HG03280 (cell line): ENCODE data around the gene TMEM235.

Experiments
- ATAC-seq: cut with Tn5 transposase; IDR thresholded peaks from one replicate; pipeline ENCODE4 v1.9.1; 2021; ENCODE audit warnings: mild to moderate bottlenecking, moderate library complexity; ENCODE audit not compliant: unreplicated experiment

The TMEM235 gene

DNA sequence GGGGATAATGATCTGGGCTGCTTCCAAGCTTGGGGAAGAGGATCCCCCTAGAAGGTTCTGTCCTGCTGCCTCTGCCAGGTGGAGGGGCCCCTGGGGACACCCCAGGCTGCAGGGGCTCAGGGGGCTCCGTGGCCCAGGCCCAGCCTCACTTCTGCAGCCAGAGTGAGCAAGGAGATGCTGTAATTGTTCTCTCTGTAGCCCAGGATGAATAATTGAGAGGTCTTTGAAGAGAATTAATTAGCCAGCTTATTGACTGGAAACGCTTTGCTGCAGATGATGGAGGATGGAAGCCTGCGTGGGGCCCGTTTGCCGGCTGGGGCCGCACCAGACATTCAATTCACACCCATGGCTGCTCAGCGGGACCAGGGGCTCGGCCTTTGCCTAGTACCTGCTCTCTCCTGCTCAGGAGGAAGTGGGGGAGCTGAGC, 38.5 kb downstream of the TMEM235 start:
- ATAC-seq = no peak

DNA sequence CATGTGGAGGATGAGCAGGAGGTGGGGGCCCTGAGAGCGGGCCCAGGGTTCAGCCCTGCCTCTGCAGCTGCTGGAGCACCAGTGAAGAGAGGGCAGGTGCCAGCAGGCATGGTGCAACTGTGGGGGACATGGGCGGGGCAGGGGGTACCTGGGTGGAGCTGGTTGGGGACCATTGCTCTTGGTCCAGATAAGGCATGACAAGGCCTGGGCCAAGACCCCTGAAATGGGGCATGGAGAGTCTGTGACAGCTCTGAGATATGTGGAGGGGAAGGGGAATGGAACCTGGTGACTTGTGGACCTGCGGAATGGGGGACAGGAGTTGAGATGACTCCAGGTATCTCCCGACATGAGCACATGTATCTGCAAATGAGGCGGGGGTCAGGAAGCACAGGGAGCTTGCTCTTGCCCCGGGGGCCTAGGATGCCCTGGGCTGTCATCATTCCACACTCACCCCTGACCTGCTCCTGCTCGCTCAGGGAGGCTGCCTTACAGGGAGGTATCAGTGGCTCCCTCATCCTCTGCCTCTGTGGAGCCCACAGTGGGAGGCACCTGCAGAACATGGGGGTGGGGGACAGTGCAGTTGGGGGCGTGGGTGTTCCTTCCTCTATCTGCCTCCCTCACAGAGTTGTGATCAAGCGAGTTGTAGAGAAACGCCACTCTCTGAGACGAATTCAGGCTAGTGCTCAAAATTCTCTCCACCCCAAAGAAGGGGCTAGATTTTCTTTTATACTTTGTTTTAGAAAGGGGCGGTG, 40.2 kb downstream of the TMEM235 start:
- no peak for ATAC-seq

DNA sequence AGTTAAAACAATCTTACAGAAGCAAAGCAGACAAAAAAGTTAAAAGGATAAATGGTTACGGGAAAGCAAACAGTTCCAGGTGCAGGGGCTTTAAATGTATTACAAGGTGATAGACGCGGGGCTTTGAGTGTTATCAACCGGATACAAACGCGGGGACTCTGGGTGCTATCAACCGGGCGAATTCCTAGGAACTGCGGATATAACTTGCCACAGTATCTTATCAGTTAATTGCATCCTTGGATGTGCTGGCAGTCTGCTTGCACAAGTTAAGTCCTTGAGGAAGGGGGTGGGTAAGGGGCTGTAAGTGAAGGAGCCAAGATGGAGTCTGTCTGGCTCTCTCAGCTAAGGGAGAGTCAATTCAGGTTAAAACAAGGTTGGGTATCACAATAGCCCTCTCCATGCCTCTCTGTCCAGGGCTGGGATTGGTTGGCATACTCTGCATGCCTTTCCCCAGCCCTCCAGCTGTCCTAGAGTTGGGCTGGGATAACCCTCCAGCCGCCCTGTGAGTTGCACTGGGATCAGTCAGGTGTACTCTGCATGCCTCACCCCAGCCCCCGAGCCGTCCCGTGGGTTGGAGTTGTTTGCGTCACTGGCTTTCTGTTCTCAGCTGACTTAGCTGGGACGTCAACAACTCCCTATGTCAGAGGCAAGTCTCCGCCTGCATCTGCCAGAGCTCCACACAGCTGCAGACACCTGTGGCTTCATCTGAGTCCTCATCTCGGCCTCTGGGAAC, 40.9 kb downstream of the TMEM235 start:
- peak; percentile 40 for ATAC-seq

DNA sequence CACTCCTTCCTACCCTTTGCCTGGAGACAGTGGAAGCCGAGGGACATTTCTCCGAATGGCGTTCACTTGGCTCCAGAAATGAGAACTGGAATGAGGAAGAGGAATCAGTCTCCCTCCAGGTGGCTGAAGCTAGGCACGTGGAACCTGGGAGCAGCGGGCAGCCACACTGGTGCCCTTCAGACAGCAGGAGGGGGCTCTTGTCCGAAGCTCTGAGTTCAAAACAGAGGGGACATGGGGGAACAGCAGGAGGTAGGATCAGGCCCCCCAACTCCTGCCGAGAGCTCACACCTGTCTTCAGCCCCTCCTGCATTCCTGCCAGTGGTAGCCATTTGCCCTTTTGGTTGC, 41.5 kb downstream of the TMEM235 start:
- no peak for ATAC-seq

DNA sequence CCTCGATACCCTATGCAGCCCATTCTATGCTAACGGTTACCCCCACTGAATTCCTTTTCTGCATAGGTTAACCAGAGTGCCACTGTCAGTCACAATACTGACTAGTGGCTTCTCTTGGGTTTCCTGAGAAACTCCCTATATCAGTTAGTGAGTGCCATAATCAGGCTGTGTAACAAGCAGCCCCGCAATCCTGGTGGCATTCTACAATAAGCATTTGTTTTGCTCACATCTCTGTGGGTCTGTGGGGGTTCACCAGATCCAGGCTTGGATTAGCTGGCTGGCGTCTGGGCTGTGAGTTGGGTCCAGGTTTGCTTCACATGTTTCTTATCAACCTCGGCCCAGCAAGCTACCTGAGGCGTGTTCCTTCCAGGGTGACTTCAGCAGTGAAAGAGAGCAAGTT, 42.4 kb downstream of the TMEM235 start:
- no peak for ATAC-seq

- no peak for ATAC-seq
Measured at GRCh38 chr17:78275355-78275754, 43.9 kb downstream of the TMEM235 start.

GRCh38 chr17:78276098-78276887, 44.9 kb downstream of the TMEM235 start:
- ATAC-seq = peak; percentile 54

GRCh38 chr17:78278139-78278741, 46.8 kb downstream of the TMEM235 start:
- ATAC-seq = no peak

DNA sequence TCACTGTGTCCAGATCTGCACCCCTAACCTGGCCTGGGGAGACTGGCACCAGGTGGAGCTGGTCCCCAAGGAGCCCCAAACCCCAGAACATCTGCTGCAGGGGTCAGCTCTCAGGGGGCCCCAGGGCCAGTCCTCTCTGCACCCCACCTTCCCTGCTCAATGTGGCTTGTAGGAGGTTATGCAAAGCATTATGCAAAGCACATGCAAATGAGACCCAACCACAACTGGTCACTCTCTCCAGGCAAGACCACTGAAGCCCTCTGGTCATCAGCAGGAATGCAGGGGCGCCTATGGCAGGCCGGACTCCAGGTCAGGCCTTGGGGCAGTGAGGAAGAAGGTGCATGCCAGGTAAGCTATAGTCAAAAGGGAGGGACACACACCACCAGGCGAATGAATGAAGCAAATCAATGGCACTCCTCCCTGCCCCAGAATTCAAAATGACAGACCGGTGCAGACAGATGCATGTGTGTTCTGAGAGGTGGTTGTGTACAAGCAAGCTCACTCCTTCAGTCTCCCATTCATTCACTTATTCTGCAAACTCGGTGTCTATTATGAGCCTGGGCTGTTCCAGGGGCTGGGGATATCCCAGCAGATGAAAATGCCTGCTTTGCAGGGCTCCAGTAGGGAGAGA, 48.0 kb downstream of the TMEM235 start:
- ATAC-seq = no peak

- ATAC-seq = no peak
Measured at GRCh38 chr17:78281249-78281845, 49.9 kb downstream of the TMEM235 start.

DNA sequence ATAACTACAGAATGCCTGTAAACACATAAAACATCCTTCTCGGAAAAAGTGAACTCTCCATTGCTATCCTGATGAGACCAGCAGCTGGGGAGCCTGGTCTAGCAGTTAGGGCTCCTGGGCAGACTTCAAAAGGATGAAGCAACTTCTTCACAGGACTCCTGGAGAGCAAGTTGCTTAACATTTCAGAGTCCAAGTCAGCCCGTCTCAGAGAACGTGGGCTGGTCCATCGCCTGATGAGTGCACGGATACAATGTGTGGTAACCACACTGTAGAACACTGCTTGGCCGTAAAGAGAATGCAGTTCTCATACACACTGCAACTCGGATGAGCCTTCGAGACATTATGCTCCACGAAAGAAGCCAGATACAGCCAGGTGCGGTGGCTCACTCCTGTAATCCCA, 52.7 kb downstream of the TMEM235 start:
- no peak for ATAC-seq

DNA sequence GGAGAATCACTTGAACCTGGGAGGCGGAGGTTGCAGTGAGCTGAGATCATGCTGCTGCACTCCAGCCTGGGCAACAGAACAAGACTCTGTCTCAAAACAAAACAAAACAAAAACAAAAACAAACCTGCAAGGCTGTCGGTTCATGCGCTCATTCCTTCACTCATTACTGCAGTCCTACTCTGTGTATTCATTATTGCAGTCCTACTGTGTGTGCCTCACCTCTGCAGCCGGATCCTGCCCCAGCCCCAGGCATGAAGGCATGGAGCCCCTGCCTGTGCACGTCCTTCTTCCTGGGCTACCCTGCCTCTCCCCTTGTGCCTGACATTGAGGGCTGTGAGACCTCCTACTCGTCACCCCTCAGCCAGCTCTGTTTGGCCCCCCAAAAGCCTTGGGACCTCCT, 57.6 kb downstream of the TMEM235 start:
- no peak for ATAC-seq

GRCh38 chr17:78289802-78290363, 58.5 kb downstream of the TMEM235 start:
- ATAC-seq = no peak
